Ramos (cell line): ENCODE data around the gene OR5B17.
"Not testable (repeated sequence)": the region's sequence is repeated elsewhere in the genome, so short reads cannot be mapped to it uniquely, and the experiment has no call there.

ENCODE experiments used
- in situ Hi-C: fragments of 300-500 bp; cut with MboI; formaldehyde crosslinking; loops from one replicate; pipeline ENCODE4 v1.14.3; 2022; ENCODE audit warnings: low sequenced_read_pairs; ENCODE audit not compliant: unreplicated experiment

The OR5B17 gene

DNA sequence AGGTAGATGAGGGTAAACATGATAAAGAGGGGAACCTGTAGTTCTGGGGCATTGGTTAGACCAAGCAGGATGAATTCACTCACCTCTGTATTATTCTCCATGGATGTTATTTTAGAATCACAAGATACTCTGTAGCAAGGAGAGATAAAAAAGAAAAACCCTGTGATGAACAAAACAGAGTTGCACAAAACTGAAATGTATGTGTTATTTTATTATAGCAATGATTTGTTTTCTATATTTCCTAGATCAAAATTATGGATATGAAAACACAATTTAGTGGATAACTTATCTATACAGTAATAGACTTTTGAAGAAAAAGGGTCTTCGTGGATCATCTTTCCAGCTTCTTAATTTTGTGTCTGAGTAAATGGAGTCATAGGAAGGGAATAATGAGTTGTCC is at the start of gene OR5B17:
OR5B17 (minus strand) TSS at position 101 of the 400 bp plus-strand sequence; CDS start at position 101, 0 bp downstream.
- in situ Hi-C loops: no loop called here

DNA sequence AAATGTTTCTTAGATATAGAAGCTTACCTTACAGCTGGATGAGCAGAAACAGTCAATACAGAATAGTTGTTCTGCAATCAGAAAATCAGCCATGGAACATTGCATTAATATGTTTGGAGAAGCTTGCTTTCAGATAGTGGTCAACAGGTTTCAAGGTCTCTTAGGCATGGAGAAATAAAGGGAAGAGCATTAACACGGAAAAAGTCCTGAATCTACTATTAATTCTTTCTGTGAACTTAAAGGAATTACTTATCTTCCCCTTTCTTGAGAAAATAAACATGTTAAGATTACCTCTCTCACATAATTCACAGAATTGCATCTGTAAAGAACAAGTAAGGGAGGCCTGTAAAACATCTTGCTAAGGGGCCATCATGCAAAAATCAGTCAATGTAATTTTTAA is 47.9 kb upstream of the OR5B17 start, which contains the start of gene OR5B3:
OR5B3 (minus strand) TSS at position 101 of the 400 bp plus-strand sequence. CDS start 3,465 bp downstream, outside the sequence.
- in situ Hi-C loops: no loop called here

DNA sequence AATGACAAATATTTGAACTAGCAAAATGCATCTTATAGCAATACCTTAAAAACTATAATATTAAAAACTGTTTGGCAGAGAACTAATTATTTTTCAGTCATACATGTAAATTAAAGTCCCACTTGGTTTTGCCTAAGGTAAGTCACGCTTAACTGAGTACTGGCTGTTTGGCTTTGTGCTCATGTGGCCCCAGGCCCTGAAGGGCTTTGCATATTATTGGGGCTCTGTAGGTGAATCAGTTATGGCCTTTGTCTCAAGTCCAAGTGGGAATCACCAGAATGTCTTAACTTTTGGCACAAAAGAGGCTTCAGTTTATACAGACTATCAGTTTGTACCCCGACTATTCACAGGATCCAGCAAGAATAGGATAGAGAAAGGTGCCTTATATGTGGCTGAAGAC is 40.8 kb upstream of the OR5B17 start:
- in situ Hi-C loops: not testable (repeated sequence)

DNA sequence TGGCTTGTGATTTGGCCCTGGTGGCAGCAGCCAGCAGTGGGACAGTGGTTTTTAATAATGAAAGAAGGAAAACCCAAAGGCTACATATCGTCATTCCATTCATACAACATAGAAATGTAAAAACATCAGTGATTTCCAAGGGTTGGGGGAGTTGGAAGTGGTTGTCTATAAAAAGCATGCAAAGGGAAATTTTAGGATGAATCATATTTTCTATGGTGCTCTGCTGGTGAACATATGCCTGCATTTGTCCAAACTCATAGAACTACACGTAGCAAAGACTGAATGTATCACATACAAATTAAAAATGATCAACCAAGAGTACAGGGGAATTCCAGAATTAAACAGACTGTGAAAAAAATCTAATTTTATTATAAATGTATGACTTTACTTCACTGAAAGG is 36.7 kb upstream of the OR5B17 start:
- in situ Hi-C loops: no loop called here

DNA sequence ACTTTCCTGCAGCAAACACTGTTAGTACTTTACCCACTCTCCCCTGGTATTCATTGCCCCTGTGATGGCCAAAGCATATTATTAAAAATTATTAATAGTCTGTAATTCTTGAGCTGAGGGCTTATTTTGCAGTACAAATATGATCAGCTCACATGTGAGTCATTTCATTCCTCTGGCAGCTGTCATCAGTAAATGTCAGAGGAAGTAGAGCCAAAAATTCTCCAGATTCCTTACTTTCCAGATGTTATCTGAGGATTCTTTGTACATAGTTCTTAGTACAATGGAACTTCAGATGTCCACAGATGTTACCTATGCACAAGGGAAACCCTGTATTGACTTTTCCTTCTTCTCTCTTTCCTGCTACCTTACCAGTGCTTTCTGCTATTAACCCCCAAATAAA is 35.3 kb upstream of the OR5B17 start:
- in situ Hi-C loops: no loop called here

DNA sequence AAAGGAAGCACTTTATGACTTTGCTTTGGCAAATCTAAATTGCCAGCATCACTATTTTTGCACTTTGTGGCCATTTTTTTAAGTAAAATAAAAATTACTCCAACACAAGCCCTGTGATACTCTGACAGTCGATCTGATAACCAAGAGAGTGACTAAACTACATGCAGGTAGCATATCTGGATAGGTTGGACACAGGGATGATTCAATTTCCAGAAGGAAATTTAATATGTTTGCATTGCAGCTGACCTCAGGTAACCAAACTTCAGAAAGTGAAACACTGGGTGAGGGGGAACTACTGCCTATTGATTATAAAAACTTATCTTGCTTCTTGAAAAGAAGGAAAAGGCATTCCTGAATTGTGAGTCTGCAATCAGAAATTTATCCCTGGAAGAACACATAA is 33.9 kb upstream of the OR5B17 start:
- in situ Hi-C loops: no loop called here

DNA sequence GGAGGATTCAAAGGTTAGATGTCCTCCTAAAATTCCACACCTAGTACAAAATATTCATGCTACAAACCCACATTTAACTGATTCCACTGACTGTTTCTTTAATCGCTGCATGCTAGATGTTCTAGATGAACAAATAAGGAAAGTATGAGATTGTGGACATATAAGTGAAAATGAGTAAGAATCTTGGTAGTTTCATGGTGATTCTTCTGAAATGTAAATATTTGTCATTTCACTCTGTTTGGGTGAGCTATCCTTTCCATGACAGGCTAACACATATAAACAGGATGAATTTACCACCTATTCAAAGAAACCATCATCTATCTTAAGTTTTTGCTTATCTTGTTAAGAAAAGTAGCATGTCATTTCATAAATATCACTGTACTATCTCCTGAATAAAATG is 33.0 kb upstream of the OR5B17 start:
- in situ Hi-C loops: no loop called here

DNA sequence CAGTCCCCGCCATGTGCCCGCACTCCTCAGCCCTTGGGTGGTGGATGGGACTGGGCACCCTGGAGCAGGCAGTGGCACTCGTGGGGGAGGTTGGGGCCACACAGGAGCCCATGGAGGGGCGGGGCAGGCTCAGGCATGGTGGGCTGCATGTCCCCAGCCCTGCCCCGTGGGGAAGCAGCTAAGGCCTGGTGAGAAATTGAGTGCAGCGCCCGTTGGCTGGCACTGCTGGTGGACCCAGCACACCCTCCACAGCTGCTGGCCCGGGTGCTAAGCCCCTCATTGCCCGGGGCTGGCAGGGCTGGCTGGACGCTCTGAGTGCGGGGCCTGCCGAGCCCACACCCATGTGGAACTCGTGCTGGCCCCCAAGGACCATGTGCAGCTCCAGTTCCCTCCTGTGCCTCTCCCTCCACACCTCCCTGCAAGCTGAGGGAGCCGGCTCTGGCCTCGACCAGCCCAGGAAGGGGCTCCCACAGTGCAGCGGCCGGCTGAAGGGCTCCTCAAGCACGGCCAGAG is 31.7 kb upstream of the OR5B17 start:
- in situ Hi-C loops: no loop called here

DNA sequence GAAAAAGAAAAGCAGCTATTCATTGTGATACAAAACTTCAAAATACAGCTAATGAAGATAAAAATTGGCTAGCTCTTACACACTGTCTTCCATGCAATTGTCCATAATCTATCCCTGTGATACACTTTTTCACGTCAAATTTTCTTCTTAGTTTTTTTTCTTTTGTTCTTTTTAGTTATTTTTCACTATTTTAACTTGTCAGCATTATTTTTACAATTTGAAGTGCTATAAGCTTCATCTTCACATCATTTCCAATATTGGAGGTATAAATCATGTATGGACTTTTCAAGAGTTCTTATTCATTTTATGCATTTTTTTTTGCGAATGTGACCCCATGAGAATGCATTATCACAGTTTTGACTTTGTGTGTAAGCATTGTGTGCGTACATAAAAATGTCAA is 4.1 kb downstream of the OR5B17 start:
- in situ Hi-C loops: no loop called here

DNA sequence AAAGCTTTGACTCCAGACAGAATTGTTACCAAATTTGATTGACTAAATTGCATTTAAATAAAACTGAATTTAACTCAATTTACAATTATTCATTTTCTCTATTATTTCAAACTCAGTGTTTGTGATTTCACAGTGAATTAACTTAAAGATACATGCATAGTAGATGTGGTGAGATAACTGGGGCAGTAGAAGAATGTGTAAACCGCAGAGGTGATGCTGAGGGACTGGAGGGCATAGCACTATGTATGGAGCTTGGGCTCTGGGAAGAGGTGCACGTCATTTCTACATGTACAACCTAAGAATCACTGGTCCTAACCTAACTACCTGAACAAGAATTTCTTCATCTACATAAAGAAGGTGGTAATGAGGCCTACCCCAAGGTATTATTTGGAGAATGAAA is 13.7 kb downstream of the OR5B17 start:
- in situ Hi-C loops: no loop called here

DNA sequence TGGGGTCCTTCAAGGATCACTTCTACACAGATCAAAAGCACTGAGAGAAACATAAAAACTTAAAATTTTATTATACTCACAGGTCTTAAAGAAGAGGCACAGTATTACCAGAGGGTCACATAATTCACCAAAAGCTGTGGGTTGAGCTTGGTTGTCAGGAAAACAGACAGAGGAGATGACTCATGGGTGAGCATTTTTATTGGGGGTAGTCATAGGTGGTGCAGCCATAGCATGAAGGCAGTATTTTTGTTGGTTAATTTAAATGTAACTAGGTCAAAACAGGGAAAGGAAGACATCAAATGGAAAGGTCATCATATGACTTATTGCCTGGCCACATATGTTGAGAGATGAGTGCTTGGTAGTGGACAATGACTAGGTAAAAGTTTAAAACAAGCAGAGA is 24.2 kb downstream of the OR5B17 start:
- in situ Hi-C loops: no loop called here

DNA sequence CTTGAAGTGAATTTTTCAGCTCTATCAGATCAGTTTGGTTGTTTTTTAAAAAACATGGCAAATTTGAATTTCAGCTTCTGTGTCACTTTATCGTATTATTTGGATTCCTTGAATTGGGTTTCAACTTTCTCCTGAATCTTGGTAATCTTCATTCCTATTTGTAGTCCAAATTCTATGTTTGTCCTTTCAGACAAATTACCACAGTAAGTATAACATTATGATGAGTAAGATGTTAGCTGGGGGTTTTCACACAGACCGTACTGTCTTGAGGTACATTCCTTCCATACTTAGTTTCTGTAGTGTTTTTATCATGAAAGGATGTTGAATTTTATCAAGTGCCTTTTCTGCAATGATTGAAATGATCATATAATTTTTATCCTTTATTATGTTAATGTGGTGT is 28.0 kb downstream of the OR5B17 start:
- in situ Hi-C loops: no loop called here

DNA sequence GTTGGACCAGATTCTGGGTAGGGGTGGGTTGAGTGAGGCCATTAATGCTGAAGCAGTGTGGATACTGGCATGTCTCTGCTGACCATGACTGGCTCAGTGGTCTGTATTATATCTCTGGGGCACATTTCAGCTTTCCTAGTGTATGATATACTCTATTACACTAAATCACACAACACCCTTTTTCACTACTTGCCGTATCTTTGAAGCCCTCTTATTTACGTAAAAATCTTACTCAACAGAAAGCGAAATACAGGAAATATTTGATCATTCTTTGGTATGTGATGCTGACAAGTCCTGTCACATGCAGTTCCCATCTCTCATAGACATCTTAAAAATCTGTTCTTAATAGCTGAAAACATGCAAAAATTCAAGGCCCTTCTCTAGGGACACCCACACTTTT is 40.3 kb downstream of the OR5B17 start:
- in situ Hi-C loops: no loop called here

DNA sequence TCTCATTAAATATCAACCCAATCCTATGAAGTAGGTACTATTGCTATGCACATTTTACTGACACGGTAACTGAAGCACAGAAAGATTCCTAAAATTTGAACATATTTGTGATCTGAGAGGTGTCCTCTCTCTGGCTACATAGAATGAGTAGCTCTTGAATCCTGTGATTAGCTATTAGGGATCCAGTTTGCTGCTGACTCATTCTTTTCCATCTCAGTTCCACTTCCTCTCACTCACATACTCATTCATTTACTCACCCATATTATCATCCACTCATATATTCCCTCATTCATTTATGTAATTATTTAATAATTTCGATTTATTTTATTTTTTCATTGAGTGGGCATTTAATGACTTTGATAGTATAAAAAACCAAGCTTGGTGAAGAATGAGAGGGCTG is 42.7 kb downstream of the OR5B17 start:
- in situ Hi-C loops: no loop called here
